HCT116 (cell line): ENCODE results near the gene METTL18. TPM values are rescaled to one million over a fixed set of nuclear protein-coding genes. Genes with fewer than 3 reads are reported as not detected.

Experiments
- ATAC-seq: fragments of 200-7000 bp; cut with Tn5 transposase; 2 replicates; pipeline ENCODE4 v1.9.1; 2020; ENCODE audit warnings: mild to moderate bottlenecking, moderate library complexity
- BruUV-seq: library from RNA; stranded (reverse); fragments of 400-500 nt; replicated peaks from 2 replicates; lab custom pipeline; 2021; lab: Mats Ljungman, UMichigan
- CTCF ChIA-PET: fragments of 300-600 bp; sonication (Branson Sonifier 250); formaldehyde crosslinking; loops from one replicate; lab custom pipeline; 2021; ENCODE audit warnings: antibody characterized with exemption; lab: Charles Lee
- POLR2A ChIA-PET: fragments of 300-600, 350-600 bp; sonication (Branson Sonifier 250); formaldehyde crosslinking; loops from one replicate; lab custom pipeline; 2021; ENCODE audit warnings: antibody characterized with exemption; lab: Charles Lee
- RAD21 ChIA-PET, 2 experiments: fragments of 300-600 bp; sonication (Branson Sonifier 250); formaldehyde crosslinking; loops; one replicate each; lab custom pipeline; 2023; ENCODE audit warnings: low total read pairs in 2 of 2; ENCODE audit not compliant: uncharacterized antibody in 2 of 2, unreplicated experiment in 2 of 2, low non-redundant PET in 1 of 2; lab: Charles Lee
- DNase-seq: peaks from one replicate; pipeline ENCODE4 v3.0.0-alpha.2; 2010; ENCODE audit warnings: low read depth, low spot score
- H2AFZ ChIP-seq: fragments of 200-600 bp; shearing (Covaris generic), sonication (generic); 2 replicates; pipeline ENCODE4 v1.6.1; 2017; ENCODE audit warnings: low read depth, mixed run types, mixed read lengths, antibody characterized with exemption, low read length; ENCODE audit not compliant: poor library complexity, severe bottlenecking
- H3K27ac ChIP-seq: 2 replicates; pipeline ENCODE4 v1.5.1; 2012; ENCODE audit warnings: low read depth, low read length
- H3K27me3 ChIP-seq: fragments of 200-600 bp; sonication (generic); 2 replicates; pipeline ENCODE4 v1.6.1; 2016; ENCODE audit warnings: mixed run types, low read length, mixed read lengths; ENCODE audit not compliant: insufficient read depth
- H3K36me3 ChIP-seq, 2 experiments: fragments of 200-500 bp in 1 of 2; fragments of 200-600 bp in 1 of 2; sonication (Bioruptor generic) in 1 of 2; sonication (generic) in 1 of 2; 2 replicates each; pipeline versions ENCODE4 v1.5.1 to v1.6.1; 2014 to 2016; ENCODE audit warnings: low read length in 2 of 2, inconsistent platforms in 1 of 2, mixed read lengths in 1 of 2, mixed run types in 1 of 2; ENCODE audit not compliant: insufficient read depth in 2 of 2, control insufficient read depth in 1 of 2
- H3K4me1 ChIP-seq, 2 experiments: fragments of 200-600 bp in 1 of 2; sonication (generic) in 1 of 2; 2 replicates each; pipeline versions ENCODE4 v1.5.1 to v1.6.1; 2012 to 2017; ENCODE audit warnings: low read length in 2 of 2, inconsistent platforms in 1 of 2, mild to moderate bottlenecking in 1 of 2, mixed read lengths in 1 of 2, mixed run types in 1 of 2, moderate library complexity in 1 of 2; ENCODE audit not compliant: insufficient read depth in 2 of 2, control insufficient read depth in 1 of 2
- H3K4me2 ChIP-seq: fragments of 200-600 bp; sonication (generic); 2 replicates; pipeline ENCODE4 v1.6.1; 2017; ENCODE audit warnings: mixed run types, low read length, mixed read lengths
- H3K4me3 ChIP-seq, 2 experiments: fragments of 200-600 bp in 1 of 2; sonication (generic) in 1 of 2; replicated peaks in 1 of 2; 2 replicates each; pipeline ENCODE4 v1.5.1; 2011 to 2016; ENCODE audit warnings: low read length in 2 of 2, control low read depth in 1 of 2, low read depth in 1 of 2, mild to moderate bottlenecking in 1 of 2, mixed read lengths in 1 of 2, mixed run types in 1 of 2
- H3K79me2 ChIP-seq: fragments of 200-600 bp; sonication (generic); 2 replicates; pipeline ENCODE4 v1.6.1; 2017; ENCODE audit warnings: mild to moderate bottlenecking, mixed run types, low read length, moderate library complexity, mixed read lengths; ENCODE audit not compliant: insufficient read depth
- H3K9ac ChIP-seq: fragments of 200-600 bp; sonication (generic); 2 replicates; pipeline ENCODE4 v1.6.1; 2016; ENCODE audit warnings: low read length, mixed read lengths
- H3K9me2 ChIP-seq: fragments of 200-600 bp; sonication (generic), shearing (Covaris generic); 2 replicates; pipeline ENCODE4 v1.6.1; 2017; ENCODE audit warnings: mixed run types, mild to moderate bottlenecking, moderate library complexity; ENCODE audit not compliant: insufficient read depth
- H3K9me3 ChIP-seq, 2 experiments: fragments of 200-500 bp in 1 of 2; fragments of 200-600 bp in 1 of 2; sonication (Bioruptor generic) in 1 of 2; sonication (generic) in 1 of 2; 2 replicates each; pipeline ENCODE4 v1.6.1; 2014 to 2017; ENCODE audit warnings: low read length in 2 of 2, mixed read lengths in 2 of 2, inconsistent platforms in 1 of 2, low read depth in 1 of 2, mild to moderate bottlenecking in 1 of 2, mixed run types in 1 of 2, moderate library complexity in 1 of 2; ENCODE audit not compliant: control insufficient read depth in 1 of 2, insufficient read depth in 1 of 2
- H4K20me1 ChIP-seq: fragments of 200-600 bp; sonication (generic), shearing (Covaris generic); 2 replicates; pipeline ENCODE4 v1.6.1; 2017; ENCODE audit warnings: mixed run types, mild to moderate bottlenecking, moderate library complexity; ENCODE audit not compliant: insufficient read depth
- CTCF ChIP-seq, 3 experiments: fragments of 200-600 bp in 1 of 3; sonication (generic) in 1 of 3; IDR thresholded peaks in 2 of 3; conservative IDR thresholded peaks in 1 of 3; 2 replicates each; pipeline ENCODE4 v1.5.1; 2012 to 2017; ENCODE audit warnings: low read depth in 2 of 3, low read length in 2 of 3, antibody characterized with exemption in 1 of 3, borderline replicate concordance in 1 of 3, control low read depth in 1 of 3, mild to moderate bottlenecking in 1 of 3, mixed read lengths in 1 of 3, mixed run types in 1 of 3, moderate library complexity in 1 of 3; ENCODE audit not compliant: insufficient read depth in 1 of 3
- SIN3A ChIP-seq: IDR thresholded peaks from 2 replicates; pipeline ENCODE4 v1.6.1; 2012; ENCODE audit warnings: low read depth
- SRF ChIP-seq: IDR thresholded peaks from 2 replicates; pipeline ENCODE4 v1.6.1; 2012; ENCODE audit warnings: low read depth
- ZBTB33 ChIP-seq: IDR thresholded peaks from 2 replicates; pipeline ENCODE4 v1.6.1; 2011; ENCODE audit warnings: mild to moderate bottlenecking, low read length, moderate library complexity; ENCODE audit not compliant: insufficient replicate concordance; ENCODE audit errors: extremely low read depth
- intact Hi-C: fragments of 100-400 bp; cut with micrococcal nuclease; formaldehyde crosslinking; loops from 2 replicates; pipeline ENCODE4 v1.10.0; 2022
- total RNA-seq: library from RNA; stranded (reverse); gene quantifications from one replicate; pipeline ENCODE4 v1.2.1, GENCODE V29; 2021; ENCODE audit not compliant: unreplicated experiment
- TF ChIP-seq, protein P1 (sequence below): IDR thresholded peaks from 2 replicates; pipeline ENCODE4 v1.6.1; 2012

Gene METTL18
- total RNA-seq, 1 experiment from 2014 or later, result 7.4 TPM

- TF ChIP-seq, protein P1, sequence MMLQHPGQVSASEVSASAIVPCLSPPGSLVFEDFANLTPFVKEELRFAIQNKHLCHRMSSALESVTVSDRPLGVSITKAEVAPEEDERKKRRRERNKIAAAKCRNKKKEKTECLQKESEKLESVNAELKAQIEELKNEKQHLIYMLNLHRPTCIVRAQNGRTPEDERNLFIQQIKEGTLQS, result no peak
- TF ChIP-seq SRF (0 out of 2 replicates have a peak, but pooled peaks have one; percentile 19), CTCF (IDR thresholded peaks at IDR 0.05 in 2 of 3, conservative IDR thresholded peaks at IDR 0.05 in 1 of 3; ENCODE audit: borderline replicate concordance in 1 of 3, insufficient read depth in 1 of 3, low read depth in 2 of 3, low read length in 2 of 3) (peak in 2 of 3 experiments; percentile 60 to 62; a peak in 3 of 6 replicates)
These were observed 14.8 kb upstream of the METTL18 start (continued) for GRCh38 chr1:169809370-169810095.

DNA sequence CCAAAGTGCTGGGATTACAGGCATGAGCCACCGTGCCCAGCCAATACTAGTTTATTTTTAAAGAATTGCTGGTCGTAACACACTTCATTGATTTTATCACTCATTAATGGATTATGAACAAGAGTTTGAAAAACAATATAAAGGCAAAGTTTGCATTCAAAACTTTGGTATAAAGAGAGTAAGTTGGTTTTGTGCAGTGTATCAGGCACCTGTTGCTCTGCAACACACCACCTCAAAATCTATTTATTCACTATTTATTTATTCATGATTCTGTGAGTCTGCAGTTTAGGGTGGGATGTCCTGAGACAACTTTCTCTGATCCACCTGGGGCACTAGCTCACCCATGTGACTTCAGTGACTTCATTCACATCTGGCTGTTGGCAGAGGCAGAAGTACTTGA is 10.2 kb upstream of the METTL18 start:
- intact Hi-C loops, result loop anchor here (5.0 to 10.0 kb wide), 3 partner anchors 93 to 1080 kb away; partner anchors contain the start of genes F5 and SELL
- H3K27ac ChIP-seq, result no peak overlapping the region
- ChIA-PET RAD21 (no interaction called here), CTCF (no interaction called here), POLR2A (no interaction called here)
- BruUV-seq, result no TSS peak
- no peak overlapping the region for H2AFZ ChIP-seq
- H3K4me3 ChIP-seq, result no peak overlapping the region
- DNase-seq (no peak), ATAC-seq (no peak)
- no peaks in the 10 kb centered on the region for H3K27me3 ChIP-seq
- no peak overlapping the region for H3K9ac ChIP-seq
- no peaks in the 10 kb centered on the region for H3K4me1 ChIP-seq
- H3K9me3 ChIP-seq, result no peaks in the 10 kb centered on the region
- H3K4me2 ChIP-seq, result no peak overlapping the region
- H3K79me2 ChIP-seq, result peaks cover 12% of the 10 kb centered on the region
- peaks cover 21 to 23% of the 10 kb centered on the region in 2 experiments; a peak in 2 of 4 replicates for H3K36me3 ChIP-seq
- H3K9me2 ChIP-seq, result no peaks in the 10 kb centered on the region
- no peaks in the 10 kb centered on the region for H4K20me1 ChIP-seq
- TF ChIP-seq SIN3A, result no peak
- no peak for TF ChIP-seq ZBTB33
